GM19193 (cell line): ENCODE results near the gene MGRN1.

Source experiments
- POLR2A ChIP-seq: IDR thresholded peaks from 4 replicates; pipeline ENCODE4 v1.6.1; 2011; ENCODE audit not compliant: insufficient read depth, insufficient read length; ENCODE audit errors: extremely low read depth

The MGRN1 gene

GRCh38 chr16:4729876-4730275 is 105.2 kb downstream of the MGRN1 start:
- no peak for TF ChIP-seq POLR2A

- no peak for TF ChIP-seq POLR2A
Observed at GRCh38 chr16:4733211-4733742, 108.7 kb downstream of the MGRN1 start.

DNA sequence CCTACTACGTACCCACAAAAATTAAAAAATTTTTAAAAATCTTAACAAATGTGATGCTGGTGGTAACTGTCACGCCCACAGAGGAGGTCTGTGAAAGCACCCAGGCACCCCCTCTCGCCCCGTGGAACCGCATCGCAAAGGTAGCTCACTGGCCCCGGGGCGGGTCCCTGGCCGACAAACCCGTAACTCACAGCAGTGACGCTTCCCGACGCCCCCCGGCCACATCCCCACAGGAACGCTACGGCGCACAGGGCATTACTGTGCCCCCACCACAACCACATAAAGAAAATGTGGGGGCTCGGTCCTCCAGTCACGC is 109.1 kb downstream of the MGRN1 start:
- no peak for TF ChIP-seq POLR2A

DNA sequence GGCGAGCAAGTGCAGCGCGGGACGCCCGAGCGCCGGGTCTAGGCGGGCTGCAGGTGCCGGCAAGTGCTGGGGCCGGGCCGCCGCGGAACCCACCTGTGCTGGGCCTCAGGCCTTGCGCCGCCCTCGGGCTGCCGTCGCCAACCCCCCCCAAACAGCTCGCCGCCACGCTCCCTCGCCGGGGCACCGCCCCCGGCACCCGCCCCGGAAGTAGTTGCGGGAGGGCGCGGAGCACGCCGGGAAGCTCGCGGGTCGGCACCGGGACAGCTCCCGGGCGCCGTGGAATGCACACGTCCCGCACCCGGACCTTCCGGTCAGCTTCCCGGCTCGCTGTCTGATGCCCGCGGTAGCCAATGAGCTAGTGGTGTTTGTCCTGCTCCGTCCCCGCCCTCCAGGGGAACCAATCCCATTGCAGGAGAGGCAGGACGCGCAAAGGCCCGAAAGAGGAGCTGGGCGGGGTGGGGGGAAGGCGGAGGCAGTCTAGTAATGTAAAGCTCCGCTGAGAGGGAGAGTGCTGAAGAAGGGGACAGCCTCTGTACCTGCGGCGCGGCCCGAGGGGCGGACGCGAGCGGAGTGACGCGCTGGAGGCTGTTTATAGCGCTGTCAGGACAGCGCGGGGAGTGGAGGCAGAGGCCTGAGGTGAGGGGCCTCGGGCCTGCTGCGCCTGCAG is 109.6 kb downstream of the MGRN1 start, which contains the start of the genes ANKS3 and DNAAF8:
Gene ANKS3 (minus strand): TSS at position 209 of the 667 bp plus-strand sequence. CDS start 4,122 bp downstream, outside the sequence.
Gene DNAAF8 (plus strand): TSS at position 475 of the 667 bp plus-strand sequence. CDS start 1,978 bp downstream, outside the sequence.
- TF ChIP-seq POLR2A: peak; percentile 66

- TF ChIP-seq POLR2A: peak; percentile 64
Observed at GRCh38 chr16:4734730-4735535, 110.3 kb downstream of the MGRN1 start.

DNA sequence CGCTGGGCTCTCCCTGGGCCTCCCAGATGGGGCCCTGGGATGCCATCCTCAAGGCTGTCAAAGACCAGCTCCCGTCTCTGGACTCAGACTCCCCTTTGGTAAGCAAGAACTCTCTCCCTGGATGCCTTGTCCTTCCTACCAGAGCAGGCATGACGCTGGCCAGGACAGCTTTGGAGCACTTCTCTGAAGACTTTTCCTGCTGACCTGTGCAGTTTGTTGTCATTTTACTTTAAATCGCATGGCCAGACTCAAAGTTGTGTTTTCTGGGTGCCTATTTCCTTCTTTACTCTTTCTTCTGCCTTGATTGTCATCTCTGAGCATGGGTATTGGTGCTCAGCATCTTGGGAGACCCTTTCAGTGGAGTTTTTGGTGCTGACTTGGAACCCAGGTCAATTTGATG is 111.9 kb downstream of the MGRN1 start:
- TF ChIP-seq POLR2A: no peak

DNA sequence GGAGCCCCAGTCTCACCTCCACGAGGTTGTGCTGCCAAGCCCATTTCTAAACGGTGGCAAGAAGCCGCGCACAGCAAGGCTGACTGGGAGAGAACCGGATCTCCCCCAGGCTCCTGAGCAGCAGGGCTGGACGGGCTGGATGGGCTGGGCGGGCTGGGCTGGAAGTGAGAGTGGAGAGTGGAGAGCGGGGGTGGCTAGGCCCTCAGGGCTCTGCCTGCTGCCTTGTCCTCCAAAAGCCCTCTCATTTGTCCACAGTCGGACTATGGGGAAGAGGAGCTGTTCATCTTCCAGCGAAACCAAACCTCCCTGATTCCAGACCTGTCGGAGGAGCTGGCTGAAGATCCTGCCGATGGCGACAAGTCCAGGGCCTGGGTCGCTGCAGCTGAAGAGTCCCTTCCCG is 112.9 kb downstream of the MGRN1 start:
- TF ChIP-seq POLR2A: no peak
